Epithelial cell of proximal tubule (primary cell): Measurements from ENCODE around the gene UBL7. TPM values are rescaled to one million over a fixed set of nuclear protein-coding genes. Genes with fewer than 3 reads are reported as not detected.
"Not testable (repeated sequence)": the region's sequence is repeated elsewhere in the genome, so short reads cannot be mapped to it uniquely, and the experiment has no call there.

Experiments
- DNase-seq: peaks from one replicate; pipeline ENCODE4 v3.0.0-alpha.2; 2011; ENCODE audit warnings: low read depth
- H3K4me3 ChIP-seq: 2 replicates; pipeline ENCODE4 v1.5.1; 2011; ENCODE audit warnings: low read depth, mild to moderate bottlenecking, low read length
- total RNA-seq: library from RNA; depleted of rRNA; stranded (reverse); fragments of >200 nt; gene quantifications from 2 replicates; pipeline ENCODE4 v1.2.3, GENCODE V29; 2015
- TF ChIP-seq, protein P1 (sequence below): conservative IDR thresholded peaks from 2 replicates; pipeline ENCODE4 v1.5.1; 2012; ENCODE audit warnings: low read depth, mild to moderate bottlenecking, low read length

The UBL7 gene
- total RNA-seq, 1 donor from 2014 or later: 57.8 TPM

DNA sequence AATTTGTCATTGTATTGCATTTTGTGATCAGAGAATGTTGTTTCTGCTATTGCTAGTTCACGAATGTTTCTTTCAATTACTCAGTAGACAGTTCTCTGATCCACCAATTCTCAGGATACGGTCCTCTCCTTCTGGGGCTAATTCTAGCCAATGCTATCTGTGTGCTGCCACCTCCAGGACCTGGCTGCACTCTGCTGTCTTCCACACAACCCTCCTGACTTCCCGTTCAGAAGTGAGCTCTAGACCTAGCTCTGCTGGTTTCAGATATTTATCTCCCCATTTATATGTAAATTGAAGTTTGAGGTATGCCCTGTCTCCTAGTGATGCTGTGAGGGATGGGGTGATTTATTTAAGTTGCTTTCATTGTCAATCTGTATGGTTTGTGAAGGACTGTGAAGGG is 21.7 kb upstream of the UBL7 start:
- no peak for DNase-seq
- H3K4me3 ChIP-seq: no peak overlapping the region
- TF ChIP-seq, protein P1, sequence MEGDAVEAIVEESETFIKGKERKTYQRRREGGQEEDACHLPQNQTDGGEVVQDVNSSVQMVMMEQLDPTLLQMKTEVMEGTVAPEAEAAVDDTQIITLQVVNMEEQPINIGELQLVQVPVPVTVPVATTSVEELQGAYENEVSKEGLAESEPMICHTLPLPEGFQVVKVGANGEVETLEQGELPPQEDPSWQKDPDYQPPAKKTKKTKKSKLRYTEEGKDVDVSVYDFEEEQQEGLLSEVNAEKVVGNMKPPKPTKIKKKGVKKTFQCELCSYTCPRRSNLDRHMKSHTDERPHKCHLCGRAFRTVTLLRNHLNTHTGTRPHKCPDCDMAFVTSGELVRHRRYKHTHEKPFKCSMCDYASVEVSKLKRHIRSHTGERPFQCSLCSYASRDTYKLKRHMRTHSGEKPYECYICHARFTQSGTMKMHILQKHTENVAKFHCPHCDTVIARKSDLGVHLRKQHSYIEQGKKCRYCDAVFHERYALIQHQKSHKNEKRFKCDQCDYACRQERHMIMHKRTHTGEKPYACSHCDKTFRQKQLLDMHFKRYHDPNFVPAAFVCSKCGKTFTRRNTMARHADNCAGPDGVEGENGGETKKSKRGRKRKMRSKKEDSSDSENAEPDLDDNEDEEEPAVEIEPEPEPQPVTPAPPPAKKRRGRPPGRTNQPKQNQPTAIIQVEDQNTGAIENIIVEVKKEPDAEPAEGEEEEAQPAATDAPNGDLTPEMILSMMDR: peak; percentile 19

DNA sequence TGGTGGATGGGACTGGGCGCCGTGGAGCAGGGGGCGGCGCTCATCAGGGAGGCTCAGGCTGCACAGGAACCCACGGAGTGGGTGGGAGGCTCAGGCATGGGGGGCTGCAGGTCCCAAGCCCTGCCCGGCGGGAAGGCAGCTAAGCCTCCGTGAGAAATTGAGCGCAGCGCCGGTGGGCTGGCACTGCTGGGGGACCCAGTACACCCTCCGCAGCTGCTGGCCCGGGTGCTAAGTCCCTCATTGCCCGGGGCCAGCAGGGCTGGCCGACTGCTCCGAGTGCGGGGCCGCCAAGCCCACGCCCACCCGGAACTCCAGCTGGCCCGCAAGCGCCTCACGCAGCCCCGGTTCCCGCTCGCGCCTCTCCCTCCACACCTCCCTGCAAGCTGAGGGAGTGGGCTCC is 19.4 kb upstream of the UBL7 start:
- H3K4me3 ChIP-seq, DNase-seq: not testable (repeated sequence)

DNA sequence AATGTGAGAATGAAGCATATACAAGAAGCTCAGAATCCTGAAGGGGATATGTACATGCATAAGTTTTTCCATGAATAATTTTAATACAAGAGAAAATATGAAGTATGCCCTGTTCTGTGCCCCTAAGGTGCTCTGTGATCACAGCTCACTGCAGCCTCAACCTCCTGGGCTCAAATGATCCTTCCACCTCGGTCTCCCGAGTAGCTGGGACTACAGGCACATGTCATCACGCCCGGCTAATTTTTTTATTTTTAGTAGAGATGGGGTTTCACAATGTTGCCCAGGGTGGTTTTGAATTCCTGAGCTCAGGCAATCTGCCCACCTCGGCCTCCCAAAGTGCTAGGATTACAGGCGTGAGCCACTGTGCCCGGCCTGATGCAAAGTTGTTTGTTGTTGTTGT is 10.7 kb upstream of the UBL7 start:
- not testable (repeated sequence) for DNase-seq, H3K4me3 ChIP-seq

GRCh38 chr15:74470631-74471395 is 9.9 kb upstream of the UBL7 start:
- no peak for DNase-seq
- TF ChIP-seq, protein P1: no peak
- H3K4me3 ChIP-seq: no peak overlapping the region

- H3K4me3 ChIP-seq: no peak overlapping the region
- TF ChIP-seq, protein P1: no peak
- no peak for DNase-seq
These were observed 7.5 kb upstream of the UBL7 start for GRCh38 chr15:74468341-74469032.

DNA sequence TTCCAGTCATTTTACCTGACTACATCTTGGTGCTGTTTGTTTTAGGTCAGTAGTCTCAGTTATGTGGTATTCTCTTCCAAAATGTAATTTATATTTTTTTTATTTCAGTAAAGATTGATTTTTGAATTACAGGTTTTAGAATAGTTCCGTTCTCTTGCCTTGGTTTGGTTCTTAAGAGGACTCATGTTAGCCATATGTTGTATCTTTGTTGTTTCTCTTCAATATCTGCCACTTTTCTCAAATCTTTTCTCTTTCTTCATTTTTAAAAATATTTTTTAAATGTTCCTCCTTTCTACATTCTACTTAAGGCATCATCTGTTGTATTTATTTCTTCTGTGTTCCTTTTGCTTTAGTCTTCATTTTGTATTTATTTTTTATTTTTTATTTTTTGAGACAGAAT is 5.6 kb upstream of the UBL7 start:
- DNase-seq: no peak
- TF ChIP-seq, protein P1: no peak
- H3K4me3 ChIP-seq: no peak overlapping the region

- H3K4me3 ChIP-seq: no peak overlapping the region
- DNase-seq: no peak
- TF ChIP-seq, protein P1: no peak
These were observed 3.9 kb upstream of the UBL7 start for GRCh38 chr15:74464897-74465296.

DNA sequence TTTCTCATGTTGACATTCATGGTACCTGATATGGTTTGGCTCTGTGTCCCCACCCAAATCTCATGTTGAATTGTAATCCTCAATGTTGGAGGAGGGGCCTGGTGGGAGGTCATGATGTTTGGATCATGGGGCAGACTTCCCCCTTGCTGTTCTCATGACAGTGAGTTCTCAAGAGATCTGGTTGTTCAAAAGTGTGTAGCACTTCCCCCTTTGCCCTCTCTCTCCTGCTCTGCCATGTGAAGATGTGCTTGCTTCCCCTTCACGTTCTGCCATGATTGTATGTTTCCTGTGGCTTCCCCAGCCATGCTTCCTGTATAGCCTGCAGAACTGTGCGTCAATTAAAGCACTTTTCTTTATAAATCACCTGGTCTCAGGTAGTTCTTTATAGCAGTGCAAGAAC is 3.3 kb upstream of the UBL7 start:
- TF ChIP-seq, protein P1: no peak

More for the DNA sequence above, 3.3 kb upstream of the UBL7 start:
- no peak overlapping the region for H3K4me3 ChIP-seq
- no peak for DNase-seq
